ENCODE results near the gene ECT2L. TPM values are rescaled to one million over a fixed set of nuclear protein-coding genes. Genes with fewer than 3 reads are reported as not detected.

ECT2L gene
- total and polyA plus RNA-seq, 3 donors from 2014 or later: 0.16 to 1.6 (median 0.19) TPM

DNA sequence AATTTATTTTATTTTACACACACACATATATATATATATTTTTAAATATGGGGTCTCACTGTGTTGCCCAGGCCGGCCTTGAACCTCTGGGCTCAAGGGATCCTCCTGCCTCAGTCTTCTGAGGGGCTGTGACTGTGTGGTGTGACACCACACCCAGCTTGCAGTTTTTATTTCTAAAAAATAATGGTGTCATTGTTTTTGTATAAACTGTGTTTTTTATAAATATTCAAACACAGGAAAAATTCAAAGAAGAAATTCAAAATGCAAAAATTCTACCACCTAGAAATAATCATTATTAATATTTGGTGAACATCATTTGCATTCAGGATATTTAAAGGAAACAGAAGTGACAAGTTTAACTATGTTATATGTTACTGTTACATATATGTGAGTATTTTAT is 19.2 kb upstream of the ECT2L start:
- no peak for DNase-seq
- no peaks in the 10 kb centered on the region for H3K27me3 ChIP-seq
- no peaks in the 10 kb centered on the region for H3K36me3 ChIP-seq (ENCODE audit: low read depth, missing control alignments)
- intact Hi-C loops (cut with DNase I; ENCODE audit: low total_unique reads): no loop called here
- WGBS, 2 donors: 95 to 96% methylated on average over 1 of the region's 1 CpG
- H3K4me3 ChIP-seq: no peak overlapping the region
- H3K27ac ChIP-seq: no peak overlapping the region
- no peaks in the 10 kb centered on the region for H3K4me1 ChIP-seq
- no peak for TF ChIP-seq POLR2A (IDR thresholded peaks at IDR 0.05)
- TF ChIP-seq, protein P1, sequence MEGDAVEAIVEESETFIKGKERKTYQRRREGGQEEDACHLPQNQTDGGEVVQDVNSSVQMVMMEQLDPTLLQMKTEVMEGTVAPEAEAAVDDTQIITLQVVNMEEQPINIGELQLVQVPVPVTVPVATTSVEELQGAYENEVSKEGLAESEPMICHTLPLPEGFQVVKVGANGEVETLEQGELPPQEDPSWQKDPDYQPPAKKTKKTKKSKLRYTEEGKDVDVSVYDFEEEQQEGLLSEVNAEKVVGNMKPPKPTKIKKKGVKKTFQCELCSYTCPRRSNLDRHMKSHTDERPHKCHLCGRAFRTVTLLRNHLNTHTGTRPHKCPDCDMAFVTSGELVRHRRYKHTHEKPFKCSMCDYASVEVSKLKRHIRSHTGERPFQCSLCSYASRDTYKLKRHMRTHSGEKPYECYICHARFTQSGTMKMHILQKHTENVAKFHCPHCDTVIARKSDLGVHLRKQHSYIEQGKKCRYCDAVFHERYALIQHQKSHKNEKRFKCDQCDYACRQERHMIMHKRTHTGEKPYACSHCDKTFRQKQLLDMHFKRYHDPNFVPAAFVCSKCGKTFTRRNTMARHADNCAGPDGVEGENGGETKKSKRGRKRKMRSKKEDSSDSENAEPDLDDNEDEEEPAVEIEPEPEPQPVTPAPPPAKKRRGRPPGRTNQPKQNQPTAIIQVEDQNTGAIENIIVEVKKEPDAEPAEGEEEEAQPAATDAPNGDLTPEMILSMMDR (IDR thresholded peaks at IDR 0.05): no peak
- H3K9me3 ChIP-seq: no peaks in the 10 kb centered on the region

DNA sequence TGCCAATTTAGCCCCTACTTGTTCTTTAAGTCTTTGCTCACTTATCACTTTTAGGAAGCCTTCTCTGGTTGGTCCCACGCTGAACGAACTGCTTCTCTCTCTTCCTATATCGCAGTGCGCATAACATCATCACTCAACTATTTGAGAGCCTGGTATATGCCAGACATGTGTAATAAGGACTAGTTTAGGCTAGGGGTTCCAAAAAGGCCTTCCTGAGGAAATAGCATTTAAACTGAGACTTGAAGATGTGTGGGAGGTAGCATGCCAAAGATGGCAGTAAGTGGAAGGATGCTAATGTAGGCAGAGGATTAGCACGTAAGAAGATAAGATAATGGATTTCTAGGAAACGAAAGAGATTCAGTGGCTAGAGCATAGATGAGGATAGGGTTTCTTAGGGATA is 17.6 kb upstream of the ECT2L start:
- Histone ChIP-seq H3K4me1 (no peaks in the 10 kb centered on the region), H3K9me3 (no peaks in the 10 kb centered on the region), H3K27me3 (no peaks in the 10 kb centered on the region), H3K36me3 (ENCODE audit: low read depth, missing control alignments) (no peaks in the 10 kb centered on the region), H3K27ac (no peak overlapping the region), H3K4me3 (no peak overlapping the region)
- DNase-seq: no peak
- TF ChIP-seq, protein P1 (IDR thresholded peaks at IDR 0.05): no peak
- TF ChIP-seq POLR2A (IDR thresholded peaks at IDR 0.05): no peak
- intact Hi-C loops (cut with DNase I; ENCODE audit: low total_unique reads): no loop called here
- WGBS, 2 donors: 83 to 85% methylated on average over 6 of the region's 6 CpGs

DNA sequence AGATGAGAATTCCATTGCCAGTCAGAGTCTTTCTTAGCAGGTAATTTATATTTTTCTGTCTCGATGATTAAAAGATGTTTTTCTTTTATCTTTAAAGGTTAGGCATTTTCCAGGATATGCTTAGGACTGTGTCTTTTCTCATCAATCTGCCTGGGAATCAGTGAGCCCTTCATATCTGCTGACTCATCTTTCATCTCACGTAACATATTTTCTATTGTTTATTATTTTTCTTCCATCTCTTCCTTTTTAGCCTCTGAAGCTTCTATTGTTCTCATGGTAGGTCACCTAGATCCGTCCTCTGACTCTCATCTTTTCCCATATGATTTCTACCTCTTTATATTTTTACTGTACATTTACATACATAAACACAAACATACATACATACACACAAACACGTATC is 13.6 kb upstream of the ECT2L start:
- Histone ChIP-seq H3K36me3 (ENCODE audit: low read depth, missing control alignments) (no peaks in the 10 kb centered on the region), H3K27me3 (no peaks in the 10 kb centered on the region), H3K9me3 (no peaks in the 10 kb centered on the region), H3K4me3 (no peak overlapping the region), H3K27ac (no peak overlapping the region), H3K4me1 (no peaks in the 10 kb centered on the region)
- DNase-seq: no peak
- WGBS, 2 donors: 91 to 93% methylated on average over 4 of the region's 4 CpGs
- TF ChIP-seq, protein P1 (IDR thresholded peaks at IDR 0.05): no peak
- TF ChIP-seq POLR2A (IDR thresholded peaks at IDR 0.05): no peak
- intact Hi-C loops (cut with DNase I; ENCODE audit: low total_unique reads): no loop called here

DNA sequence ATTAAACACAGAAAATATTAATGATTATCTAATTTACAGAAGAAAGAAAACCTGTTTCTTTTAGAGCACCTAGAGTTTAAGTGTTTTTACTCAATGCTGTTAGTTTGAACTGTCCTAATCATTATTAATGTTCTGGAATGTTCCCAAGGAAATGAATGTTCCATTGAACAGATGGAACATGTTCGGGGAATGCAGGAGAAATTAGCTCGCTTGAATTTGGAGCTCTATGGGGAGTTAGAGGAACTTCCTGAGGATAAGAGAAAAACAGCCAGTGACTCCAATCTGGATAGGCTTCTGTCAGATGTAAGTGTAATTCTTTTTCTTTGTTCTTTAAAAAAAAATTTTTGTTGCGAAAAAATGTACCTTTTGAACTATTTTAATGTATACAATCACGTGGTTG is 10.8 kb upstream of the ECT2L start:
- no peaks in the 10 kb centered on the region for H3K9me3 ChIP-seq
- H3K4me1 ChIP-seq: no peaks in the 10 kb centered on the region
- H3K27ac ChIP-seq: no peak overlapping the region
- no peak for DNase-seq
- no peaks in the 10 kb centered on the region for H3K27me3 ChIP-seq
- intact Hi-C loops (cut with DNase I; ENCODE audit: low total_unique reads): no loop called here
- WGBS, 2 donors: 71 to 72% methylated on average over 4 of the region's 4 CpGs
- H3K4me3 ChIP-seq: no peak overlapping the region
- TF ChIP-seq, protein P1 (IDR thresholded peaks at IDR 0.05): no peak
- no peak for TF ChIP-seq POLR2A (IDR thresholded peaks at IDR 0.05)
- no peaks in the 10 kb centered on the region for H3K36me3 ChIP-seq (ENCODE audit: low read depth, missing control alignments)

DNA sequence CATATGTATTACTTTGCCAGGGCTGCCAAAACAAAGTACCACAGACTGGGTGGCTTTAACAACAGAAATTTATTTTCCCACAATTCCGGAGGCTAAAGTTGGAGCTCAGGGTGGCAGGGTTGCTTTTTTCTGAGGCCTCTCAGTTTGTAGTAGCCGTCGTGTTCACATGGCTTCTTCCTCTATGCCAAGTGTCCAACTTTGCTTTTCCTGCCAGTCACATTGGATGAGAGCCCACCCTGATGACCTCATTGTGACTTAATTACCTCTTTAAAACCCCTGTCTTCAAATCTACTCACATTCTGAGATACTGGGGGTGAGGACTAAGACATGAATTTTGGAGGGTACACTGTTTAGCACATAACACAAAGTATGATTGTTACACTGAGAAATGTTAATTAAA is 9.9 kb upstream of the ECT2L start:
- Histone ChIP-seq H3K27me3 (no peaks in the 10 kb centered on the region), H3K4me1 (no peaks in the 10 kb centered on the region), H3K9me3 (no peaks in the 10 kb centered on the region), H3K4me3 (no peak overlapping the region), H3K36me3 (ENCODE audit: low read depth, missing control alignments) (no peaks in the 10 kb centered on the region), H3K27ac (no peak overlapping the region)
- DNase-seq: no peak
- 92 to 94% methylated on average over 3 of the region's 3 CpGs for WGBS, 2 donors
- TF ChIP-seq, protein P1 (IDR thresholded peaks at IDR 0.05): no peak
- no peak for TF ChIP-seq POLR2A (IDR thresholded peaks at IDR 0.05)
- intact Hi-C loops (cut with DNase I; ENCODE audit: low total_unique reads): no loop called here

Measured in testis (tissue), 3 donors.